Epidermal melanocyte (primary cell): Measurements from ENCODE around the gene NCKAP5.
"Not testable (repeated sequence)": the region's sequence is repeated elsewhere in the genome, so short reads cannot be mapped to it uniquely, and the experiment has no call there.

Source experiments
- DNase-seq: peaks from one replicate; pipeline ENCODE4 v3.0.0; 2011; ENCODE audit warnings: low spot score; ENCODE audit not compliant: insufficient read length

NCKAP5 gene

GRCh38 chr2:132729522-132729921 lies 838.7 kb downstream of the NCKAP5 start:
- no peak for DNase-seq

GRCh38 chr2:132726155-132726554 lies 842.1 kb downstream of the NCKAP5 start:
- DNase-seq, result no peak

- no peak for DNase-seq
These were observed 842.5 kb downstream of the NCKAP5 start for GRCh38 chr2:132725748-132726147.

- DNase-seq, result no peak
These were observed 843.1 kb downstream of the NCKAP5 start for GRCh38 chr2:132725148-132725547.

- no peak for DNase-seq
These were observed 846.3 kb downstream of the NCKAP5 start for GRCh38 chr2:132721938-132722337.

GRCh38 chr2:132720393-132720792 lies 847.9 kb downstream of the NCKAP5 start:
- no peak for DNase-seq

GRCh38 chr2:132719480-132719879 lies 848.8 kb downstream of the NCKAP5 start:
- DNase-seq, result no peak

GRCh38 chr2:132716954-132717353 lies 851.3 kb downstream of the NCKAP5 start:
- no peak for DNase-seq

GRCh38 chr2:132715386-132716351 lies 852.6 kb downstream of the NCKAP5 start:
- no peak for DNase-seq

GRCh38 chr2:132703396-132703795 lies 864.9 kb downstream of the NCKAP5 start:
- DNase-seq, result no peak

GRCh38 chr2:132701810-132702209 lies 866.5 kb downstream of the NCKAP5 start:
- no peak for DNase-seq

GRCh38 chr2:132699802-132700201 lies 868.5 kb downstream of the NCKAP5 start:
- DNase-seq, result not testable (repeated sequence)

- not testable (repeated sequence) for DNase-seq
These were observed 869.9 kb downstream of the NCKAP5 start for GRCh38 chr2:132698347-132698746.

GRCh38 chr2:132697556-132698205 lies 870.6 kb downstream of the NCKAP5 start:
- no peak for DNase-seq

GRCh38 chr2:132692816-132693215 lies 875.4 kb downstream of the NCKAP5 start:
- DNase-seq, result no peak

GRCh38 chr2:132691556-132691955 lies 876.7 kb downstream of the NCKAP5 start:
- no peak for DNase-seq

- DNase-seq, result no peak
These were observed 877.5 kb downstream of the NCKAP5 start for GRCh38 chr2:132690664-132691303.

- no peak for DNase-seq
These were observed 886.5 kb downstream of the NCKAP5 start for GRCh38 chr2:132681766-132682165.

GRCh38 chr2:132680544-132680943 lies 887.7 kb downstream of the NCKAP5 start:
- no peak for DNase-seq

GRCh38 chr2:132678483-132678882 lies 889.8 kb downstream of the NCKAP5 start:
- DNase-seq, result no peak

GRCh38 chr2:132677661-132678060 lies 890.6 kb downstream of the NCKAP5 start:
- DNase-seq, result no peak

- DNase-seq, result no peak
These were observed 891.3 kb downstream of the NCKAP5 start for GRCh38 chr2:132676999-132677398.
